ENCODE results near the gene CD4. TPM values are rescaled to one million over a fixed set of nuclear protein-coding genes. Genes with fewer than 3 reads are reported as not detected.

The CD4 gene
- total RNA-seq, 4 donors from 2014 or later = 6.6 to 16.2 (median 10.1) TPM

GRCh38 chr12:6792522-6793201 is 3.3 kb downstream of the CD4 start:
- TF ChIP-seq POLR2A (IDR thresholded peaks at IDR 0.05; ENCODE audit: low read depth) (no peak), CTCF (IDR thresholded peaks at IDR 0.05) (no peak), POLR2AphosphoS5 (IDR thresholded peaks at IDR 0.05) (no peak), EP300 (IDR thresholded peaks at IDR 0.05) (no peak)
- Histone ChIP-seq H3K9me3 (no peaks in the 10 kb centered on the region), H3K36me3 (no peaks in the 10 kb centered on the region), H3K4me1 (peaks cover 0 to 12% (median 6%) of the 10 kb centered on the region in 4 donors), H3K4me3 (no peak overlapping the region), H3K27me3 (peaks cover 0 to 5% (median 0%) of the 10 kb centered on the region in 4 donors), H3K27ac (replicated peaks in 1 of 4) (peak overlapping the region in 1 of 4 donors; percentile 2)
- no peak for DNase-seq (ENCODE audit: extremely low spot score)
- 23% methylated on average over 12 of the region's 12 CpGs for WGBS
- intact Hi-C loops (cut with DNase I) = no loop called here

- H3K4me3 ChIP-seq = no peak overlapping the region
- H3K27me3 ChIP-seq = peaks cover 0 to 5% (median 0%) of the 10 kb centered on the region in 4 donors
- intact Hi-C loops (cut with DNase I) = no loop called here
- TF ChIP-seq EP300 (IDR thresholded peaks at IDR 0.05) (no peak), CTCF (IDR thresholded peaks at IDR 0.05) (no peak), POLR2AphosphoS5 (IDR thresholded peaks at IDR 0.05) (no peak), POLR2A (IDR thresholded peaks at IDR 0.05; ENCODE audit: low read depth) (no peak)
- 79% methylated on average over 2 of the region's 2 CpGs for WGBS
- peaks cover 0 to 12% (median 6%) of the 10 kb centered on the region in 4 donors for H3K4me1 ChIP-seq
- DNase-seq (ENCODE audit: extremely low spot score) = no peak
- no peaks in the 10 kb centered on the region for H3K9me3 ChIP-seq
- no peak overlapping the region for H3K27ac ChIP-seq (replicated peaks in 1 of 4)
- H3K36me3 ChIP-seq = no peaks in the 10 kb centered on the region
These were observed 5.8 kb downstream of the CD4 start for GRCh38 chr12:6795088-6795487.

- no peak for DNase-seq (ENCODE audit: extremely low spot score)
- Histone ChIP-seq H3K27ac (replicated peaks in 1 of 4) (no peak overlapping the region), H3K27me3 (peaks cover 0 to 5% (median 0%) of the 10 kb centered on the region in 4 donors), H3K9me3 (no peaks in the 10 kb centered on the region), H3K4me1 (peaks cover 0 to 12% (median 6%) of the 10 kb centered on the region in 4 donors), H3K36me3 (no peaks in the 10 kb centered on the region), H3K4me3 (no peak overlapping the region)
- intact Hi-C loops (cut with DNase I) = no loop called here
- TF ChIP-seq EP300 (IDR thresholded peaks at IDR 0.05) = no peak
- no peak for TF ChIP-seq POLR2AphosphoS5 (IDR thresholded peaks at IDR 0.05)
- no peak for TF ChIP-seq CTCF (IDR thresholded peaks at IDR 0.05)
- TF ChIP-seq POLR2A (IDR thresholded peaks at IDR 0.05; ENCODE audit: low read depth) = no peak
- WGBS = 93% methylated on average over 4 of the region's 4 CpGs
These were observed 7.2 kb downstream of the CD4 start for GRCh38 chr12:6796576-6796975.

- no peaks in the 10 kb centered on the region for H3K36me3 ChIP-seq
- 94% methylated on average over 5 of the region's 5 CpGs for WGBS
- intact Hi-C loops (cut with DNase I) = no loop called here
- no peak overlapping the region for H3K4me3 ChIP-seq
- no peaks in the 10 kb centered on the region for H3K4me1 ChIP-seq
- TF ChIP-seq POLR2A (IDR thresholded peaks at IDR 0.05; ENCODE audit: low read depth) (no peak), POLR2AphosphoS5 (IDR thresholded peaks at IDR 0.05) (no peak)
- H3K27ac ChIP-seq (replicated peaks in 1 of 4) = no peak overlapping the region
- peaks cover 0 to 5% (median 0%) of the 10 kb centered on the region in 4 donors for H3K27me3 ChIP-seq
- no peaks in the 10 kb centered on the region for H3K9me3 ChIP-seq
- DNase-seq (ENCODE audit: extremely low spot score) = no peak
These were observed 9.8 kb downstream of the CD4 start for GRCh38 chr12:6799147-6799546.

- 83% methylated on average over 1 of the region's 1 CpG for WGBS
- intact Hi-C loops (cut with DNase I) = no loop called here
- TF ChIP-seq POLR2AphosphoS5 (IDR thresholded peaks at IDR 0.05) (no peak), EP300 (IDR thresholded peaks at IDR 0.05) (no peak), CTCF (IDR thresholded peaks at IDR 0.05) (no peak), POLR2A (IDR thresholded peaks at IDR 0.05; ENCODE audit: low read depth) (no peak)
- H3K27ac ChIP-seq (replicated peaks in 1 of 4) = no peak overlapping the region
- no peaks in the 10 kb centered on the region for H3K4me1 ChIP-seq
- no peak for DNase-seq (ENCODE audit: extremely low spot score)
- H3K27me3 ChIP-seq = no peaks in the 10 kb centered on the region
- no peak overlapping the region for H3K4me3 ChIP-seq
- no peaks in the 10 kb centered on the region for H3K36me3 ChIP-seq
- H3K9me3 ChIP-seq = no peaks in the 10 kb centered on the region
These were observed 17.8 kb downstream of the CD4 start for GRCh38 chr12:6807170-6807569.

All from esophagus muscularis mucosa (tissue), 4 donors.